ENCODE data around the gene SSBP3. TPM values are rescaled to one million over a fixed set of nuclear protein-coding genes. Genes with fewer than 3 reads are reported as not detected.

Gene SSBP3
- total RNA-seq, 4 donors from 2014 or later = 19.3 to 40.5 (median 31.3) TPM

GRCh38 chr1:54356680-54357147 lies 49.5 kb downstream of the SSBP3 start:
- intact Hi-C loops (cut with DNase I; ENCODE audit: low total_unique reads) = no loop called here
- no peak for TF ChIP-seq POLR2A (IDR thresholded peaks at IDR 0.05)
- TF ChIP-seq, protein P1, sequence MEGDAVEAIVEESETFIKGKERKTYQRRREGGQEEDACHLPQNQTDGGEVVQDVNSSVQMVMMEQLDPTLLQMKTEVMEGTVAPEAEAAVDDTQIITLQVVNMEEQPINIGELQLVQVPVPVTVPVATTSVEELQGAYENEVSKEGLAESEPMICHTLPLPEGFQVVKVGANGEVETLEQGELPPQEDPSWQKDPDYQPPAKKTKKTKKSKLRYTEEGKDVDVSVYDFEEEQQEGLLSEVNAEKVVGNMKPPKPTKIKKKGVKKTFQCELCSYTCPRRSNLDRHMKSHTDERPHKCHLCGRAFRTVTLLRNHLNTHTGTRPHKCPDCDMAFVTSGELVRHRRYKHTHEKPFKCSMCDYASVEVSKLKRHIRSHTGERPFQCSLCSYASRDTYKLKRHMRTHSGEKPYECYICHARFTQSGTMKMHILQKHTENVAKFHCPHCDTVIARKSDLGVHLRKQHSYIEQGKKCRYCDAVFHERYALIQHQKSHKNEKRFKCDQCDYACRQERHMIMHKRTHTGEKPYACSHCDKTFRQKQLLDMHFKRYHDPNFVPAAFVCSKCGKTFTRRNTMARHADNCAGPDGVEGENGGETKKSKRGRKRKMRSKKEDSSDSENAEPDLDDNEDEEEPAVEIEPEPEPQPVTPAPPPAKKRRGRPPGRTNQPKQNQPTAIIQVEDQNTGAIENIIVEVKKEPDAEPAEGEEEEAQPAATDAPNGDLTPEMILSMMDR (IDR thresholded peaks at IDR 0.05) = no peak
- DNase-seq (ENCODE audit: low spot score in 2 of 2) = no peak
- no peak overlapping the region for H3K4me3 ChIP-seq (ENCODE audit: low read depth, poor library complexity, severe bottlenecking)
- WGBS, 2 donors = 74 to 82% methylated on average over 9 of the region's 9 CpGs

- intact Hi-C loops (cut with DNase I; ENCODE audit: low total_unique reads) = no loop called here
Observed at GRCh38 chr1:54355931-54356679, 50.1 kb downstream of the SSBP3 start.

DNA sequence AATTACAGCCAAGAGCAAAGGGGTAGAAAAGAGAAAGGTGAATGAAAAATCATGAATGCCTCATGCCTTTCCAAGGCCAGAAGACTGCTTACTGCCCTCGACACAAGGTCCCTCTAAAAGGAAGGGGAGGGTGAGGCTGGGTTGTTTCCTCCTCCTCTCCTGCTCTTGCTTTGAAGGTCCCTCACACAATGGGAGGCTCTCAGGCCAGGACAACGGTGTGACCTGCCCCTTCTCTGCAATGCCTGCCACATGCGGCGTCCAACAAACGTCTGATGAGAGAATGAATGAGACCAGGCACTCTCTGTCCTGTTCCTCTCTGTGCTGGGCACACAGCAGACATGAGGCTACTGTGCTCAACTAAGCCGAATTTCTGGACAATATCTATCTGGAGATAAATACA lies 51.3 kb downstream of the SSBP3 start:
- H3K4me3 ChIP-seq (ENCODE audit: low read depth, poor library complexity, severe bottlenecking) = no peak overlapping the region
- TF ChIP-seq POLR2A (IDR thresholded peaks at IDR 0.05) = no peak
- TF ChIP-seq, protein P1 (IDR thresholded peaks at IDR 0.05) = no peak
- intact Hi-C loops (cut with DNase I; ENCODE audit: low total_unique reads) = no loop called here
- 75 to 79% methylated on average over 6 of the region's 6 CpGs for WGBS, 2 donors
- no peak for DNase-seq (ENCODE audit: low spot score in 2 of 2)

More at GRCh38 chr1:54355931-54356679, 50.1 kb downstream of the SSBP3 start:
- WGBS, 2 donors = 73 to 76% methylated on average over 31 of the region's 31 CpGs
- H3K4me3 ChIP-seq (ENCODE audit: low read depth, poor library complexity, severe bottlenecking) = no peak overlapping the region
- DNase-seq (ENCODE audit: low spot score in 2 of 2) = no peak
- no peak for TF ChIP-seq POLR2A (IDR thresholded peaks at IDR 0.05)
- TF ChIP-seq, protein P1 (IDR thresholded peaks at IDR 0.05) = no peak

DNA sequence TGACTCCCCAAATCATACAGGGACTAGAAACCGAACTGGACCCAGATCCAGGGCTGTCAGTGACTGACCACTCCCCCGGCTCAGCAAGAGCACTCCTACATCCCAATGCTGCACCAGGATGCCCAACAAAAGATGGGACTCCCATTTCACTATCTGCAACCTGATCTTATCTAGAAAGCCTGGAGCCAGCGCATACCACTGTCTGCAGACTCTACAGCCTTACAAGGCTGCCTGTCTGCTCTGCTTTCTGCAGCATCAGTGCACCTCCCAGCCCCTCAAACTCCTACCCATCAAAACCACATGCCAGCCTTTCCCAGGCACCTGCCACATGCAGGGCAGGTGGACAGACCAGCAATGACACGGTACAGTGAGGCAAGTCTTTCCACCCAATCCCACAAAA lies 52.2 kb downstream of the SSBP3 start:
- no peak overlapping the region for H3K4me3 ChIP-seq (ENCODE audit: low read depth, poor library complexity, severe bottlenecking)
- intact Hi-C loops (cut with DNase I; ENCODE audit: low total_unique reads) = no loop called here
- 88 to 100% methylated on average over 3 to 4 of the region's 4 CpGs for WGBS, 2 donors
- no peak for DNase-seq (ENCODE audit: low spot score in 2 of 2)
- no peak for TF ChIP-seq POLR2A (IDR thresholded peaks at IDR 0.05)
- TF ChIP-seq, protein P1 (IDR thresholded peaks at IDR 0.05) = no peak

DNA sequence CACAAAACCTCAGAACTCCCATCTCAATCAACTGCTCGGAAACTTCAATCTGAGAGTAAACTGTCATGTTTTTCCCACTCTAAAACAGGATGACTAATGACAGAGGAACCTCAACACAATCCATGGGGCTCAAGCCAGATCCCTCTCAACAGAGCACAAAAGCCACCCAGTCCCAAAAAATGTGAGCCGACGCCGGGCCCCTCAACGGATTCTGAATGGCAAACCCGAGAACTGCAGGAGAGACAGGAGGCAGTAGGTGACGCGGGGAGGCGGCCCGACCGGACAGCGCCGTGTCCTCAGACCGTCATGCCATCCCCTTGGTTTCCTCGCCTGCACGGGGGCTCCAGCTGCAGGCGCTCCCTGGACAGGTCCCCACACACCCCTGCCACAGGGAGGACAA lies 53.4 kb downstream of the SSBP3 start:
- TF ChIP-seq, protein P1 (IDR thresholded peaks at IDR 0.05) = no peak
- TF ChIP-seq POLR2A (IDR thresholded peaks at IDR 0.05) = no peak
- H3K4me3 ChIP-seq (ENCODE audit: low read depth, poor library complexity, severe bottlenecking) = no peak overlapping the region
- no peak for DNase-seq (ENCODE audit: low spot score in 2 of 2)
- 83 to 86% methylated on average over 17 of the region's 17 CpGs for WGBS, 2 donors
- intact Hi-C loops (cut with DNase I; ENCODE audit: low total_unique reads) = no loop called here
